Stimulated activated naive CD8-positive, alpha-beta T cell treated with anti-CD3 and anti-CD28 coated beads, Interleukin-15, Interleukin-2, amounts not matched to agents 100 ng/mL and 50 ng/mL, for 24 hours (primary cell): ENCODE measurements around the gene FAM13A.
A peak's percentile ranks its signal among the peaks of the same experiment; 100 is the strongest.

Experiments used
- H3K27ac Mint-ChIP-seq: one replicate; pipeline ENCODE4 v1.8.0; 2021; ENCODE audit warnings: mild to moderate bottlenecking, mixed read lengths
- H3K27me3 Mint-ChIP-seq: one replicate; pipeline ENCODE4 v1.8.0; 2021; ENCODE audit warnings: mixed read lengths
- H3K36me3 Mint-ChIP-seq: one replicate; pipeline ENCODE4 v1.8.0; 2021; ENCODE audit warnings: low read depth, mixed read lengths
- H3K4me1 Mint-ChIP-seq: one replicate; pipeline ENCODE4 v1.8.0; 2021; ENCODE audit warnings: low read depth, mixed read lengths
- H3K4me3 Mint-ChIP-seq: one replicate; pipeline ENCODE4 v1.8.0; 2021; ENCODE audit warnings: mild to moderate bottlenecking, mixed read lengths
- H3K9me3 Mint-ChIP-seq: one replicate; pipeline ENCODE4 v1.8.0; 2021; ENCODE audit warnings: mixed read lengths

FAM13A gene

DNA sequence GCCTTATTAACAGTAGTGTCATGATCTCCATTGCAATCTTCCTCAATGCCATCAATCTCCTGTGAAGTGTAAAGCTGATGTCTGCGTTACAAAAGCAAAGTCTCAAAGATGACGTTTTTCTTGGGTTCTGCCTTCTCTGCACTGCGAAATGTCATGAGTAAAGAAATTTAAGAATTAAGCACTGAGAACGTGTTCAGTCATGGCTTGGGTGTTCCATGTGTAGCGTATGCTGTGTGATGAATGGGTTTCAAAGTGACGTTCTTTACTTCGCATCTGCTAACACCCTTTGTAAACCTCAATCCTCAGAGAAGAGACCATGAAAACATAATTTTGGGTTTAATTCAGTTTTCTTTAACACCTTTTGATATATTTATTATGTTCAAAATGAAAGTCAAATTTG is 360.4 kb downstream of the FAM13A start:
- no peaks in the 10 kb centered on the region for H3K36me3 Mint-ChIP-seq
- H3K9me3 Mint-ChIP-seq: no peaks in the 10 kb centered on the region
- peak overlapping the region; percentile 84 for H3K4me3 Mint-ChIP-seq
- peaks cover 5% of the 10 kb centered on the region for H3K4me1 Mint-ChIP-seq
- H3K27ac Mint-ChIP-seq: no peak overlapping the region
- no peaks in the 10 kb centered on the region for H3K27me3 Mint-ChIP-seq

DNA sequence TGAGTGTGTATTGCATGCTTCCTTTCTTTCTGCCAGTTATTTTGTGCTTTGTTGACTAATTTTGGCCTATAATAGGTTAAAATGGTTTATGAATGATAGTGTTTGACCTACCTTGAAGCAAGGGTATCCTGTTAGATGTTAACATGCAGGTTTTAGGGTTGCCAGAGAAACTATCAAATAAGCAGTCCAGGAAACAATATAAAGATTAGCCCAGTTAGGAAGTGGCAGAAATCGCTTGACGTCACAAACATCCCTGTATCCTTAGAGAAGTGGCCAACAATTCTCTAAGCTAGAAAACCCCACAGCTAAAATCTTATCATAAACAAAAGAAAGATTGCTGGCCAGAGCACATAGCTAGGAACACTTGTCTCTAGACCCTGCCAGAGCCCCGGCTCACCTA is 363.2 kb downstream of the FAM13A start:
- Mint-ChIP-seq H3K4me1 (peaks cover 5% of the 10 kb centered on the region), H3K4me3 (no peak overlapping the region), H3K27ac (no peak overlapping the region), H3K27me3 (no peaks in the 10 kb centered on the region), H3K36me3 (peaks cover 5% of the 10 kb centered on the region), H3K9me3 (no peaks in the 10 kb centered on the region)

DNA sequence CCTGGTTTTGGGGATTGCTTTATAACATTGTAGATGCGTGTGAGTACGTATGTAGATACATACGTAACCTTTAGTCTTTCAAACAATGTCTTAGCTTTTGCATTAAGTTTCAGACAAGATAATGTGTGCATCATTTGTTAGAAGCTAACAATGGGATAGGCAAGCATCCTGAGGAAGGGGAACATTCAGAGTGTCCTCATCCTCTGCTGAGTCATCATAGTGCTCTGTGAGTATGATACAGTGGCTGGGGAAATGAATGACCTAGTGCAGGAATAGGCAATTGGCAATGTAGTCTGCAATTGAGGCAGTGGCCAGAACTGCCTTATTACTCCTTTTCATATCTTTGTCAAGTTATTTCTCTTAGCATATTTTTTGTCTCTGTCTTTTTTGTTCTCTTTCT is 366.6 kb downstream of the FAM13A start:
- Mint-ChIP-seq H3K4me1 (no peaks in the 10 kb centered on the region), H3K27me3 (no peaks in the 10 kb centered on the region), H3K4me3 (no peak overlapping the region), H3K27ac (no peak overlapping the region), H3K36me3 (peaks cover 33% of the 10 kb centered on the region), H3K9me3 (no peaks in the 10 kb centered on the region)

DNA sequence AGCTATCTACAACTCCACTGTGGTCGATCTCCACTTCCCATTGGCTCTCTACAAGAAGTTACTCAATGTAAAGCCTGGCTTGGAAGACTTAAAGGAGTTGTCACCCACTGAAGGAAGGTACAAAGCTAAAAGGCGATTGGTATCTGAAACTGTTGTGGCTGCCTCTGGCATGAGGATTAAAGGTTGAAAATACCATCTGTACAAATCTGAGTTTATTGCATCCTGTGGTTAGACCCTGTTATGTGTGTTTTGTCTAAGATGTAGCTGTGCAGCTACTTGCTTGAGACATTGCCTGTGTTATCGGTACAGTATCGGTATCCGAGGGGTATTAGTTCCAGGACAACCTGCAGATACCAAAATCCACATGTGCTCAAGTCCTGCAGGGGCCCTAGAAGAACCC is 375.8 kb downstream of the FAM13A start:
- H3K4me1 Mint-ChIP-seq: no peaks in the 10 kb centered on the region
- no peak overlapping the region for H3K27ac Mint-ChIP-seq
- H3K36me3 Mint-ChIP-seq: peaks cover 70% of the 10 kb centered on the region
- H3K4me3 Mint-ChIP-seq: no peak overlapping the region
- H3K9me3 Mint-ChIP-seq: no peaks in the 10 kb centered on the region
- H3K27me3 Mint-ChIP-seq: no peaks in the 10 kb centered on the region
